Astrocyte (in vitro differentiated cells and primary cell): ENCODE data around the gene ATP9A. TPM values are rescaled to one million over a fixed set of nuclear protein-coding genes. Genes with fewer than 3 reads are reported as not detected.

ENCODE experiments used
- DNase-seq: peaks from one replicate; pipeline ENCODE4 v3.0.0-alpha.2; 2010; ENCODE audit warnings: low read depth
- FAIRE-seq: peaks from 2 replicates; lab custom pipeline; 2011; peaks lifted over from hg19 to GRCh38; lab: Jason Lieb, UNC
- H2AFZ ChIP-seq: 2 replicates; pipeline ENCODE4 v1.6.0; 2012; ENCODE audit warnings: low read depth, low read length, inconsistent platforms
- H3K27ac ChIP-seq: 2 replicates; pipeline ENCODE4 v1.5.1; 2011; ENCODE audit warnings: low read depth, low read length, inconsistent platforms
- H3K27me3 ChIP-seq: 2 replicates; pipeline ENCODE4 v1.6.0; 2011; ENCODE audit warnings: low read length, inconsistent platforms; ENCODE audit not compliant: insufficient read depth
- H3K36me3 ChIP-seq: 2 replicates; pipeline ENCODE4 v1.5.1; 2011; ENCODE audit warnings: low read length, inconsistent platforms; ENCODE audit not compliant: insufficient read depth
- H3K4me1 ChIP-seq: 2 replicates; pipeline ENCODE4 v1.5.1; 2011; ENCODE audit warnings: low read length, inconsistent platforms; ENCODE audit not compliant: insufficient read depth
- H3K4me2 ChIP-seq: 2 replicates; pipeline ENCODE4 v1.6.0; 2012; ENCODE audit warnings: low read length, inconsistent platforms
- H3K4me3 ChIP-seq: 2 replicates; pipeline ENCODE4 v1.5.1; 2011; ENCODE audit warnings: low read depth, mild to moderate bottlenecking, low read length, inconsistent platforms; ENCODE audit not compliant: insufficient read depth
- H3K79me2 ChIP-seq: 2 replicates; pipeline ENCODE4 v1.6.0; 2012; ENCODE audit warnings: mild to moderate bottlenecking, low read length, inconsistent platforms; ENCODE audit not compliant: insufficient read depth
- H3K9ac ChIP-seq: 2 replicates; pipeline ENCODE4 v1.6.0; 2012; ENCODE audit warnings: mild to moderate bottlenecking, low read length, inconsistent platforms
- H3K9me3 ChIP-seq: 2 replicates; pipeline ENCODE4 v1.5.1; 2012; ENCODE audit warnings: low read depth, mild to moderate bottlenecking, low read length, inconsistent platforms; ENCODE audit not compliant: insufficient read depth
- H4K20me1 ChIP-seq: 2 replicates; pipeline ENCODE4 v1.6.0; 2012; ENCODE audit warnings: low read length, inconsistent platforms; ENCODE audit not compliant: insufficient read depth
- H3K27ac Mint-ChIP-seq: one replicate; pipeline ENCODE4 v1.8.0; 2021; ENCODE audit warnings: mild to moderate bottlenecking, mixed read lengths; ENCODE audit not compliant: unreplicated experiment
- H3K27me3 Mint-ChIP-seq: one replicate; pipeline ENCODE4 v1.8.0; 2021; ENCODE audit warnings: low read depth, mixed read lengths; ENCODE audit not compliant: unreplicated experiment
- H3K36me3 Mint-ChIP-seq: one replicate; pipeline ENCODE4 v1.8.0; 2021; ENCODE audit warnings: low read depth, mixed read lengths; ENCODE audit not compliant: unreplicated experiment
- H3K4me1 Mint-ChIP-seq: one replicate; pipeline ENCODE4 v1.8.0; 2021; ENCODE audit warnings: low read depth, mixed read lengths; ENCODE audit not compliant: unreplicated experiment
- H3K4me3 Mint-ChIP-seq: one replicate; pipeline ENCODE4 v1.8.0; 2021; ENCODE audit warnings: mild to moderate bottlenecking, moderate library complexity, mixed read lengths; ENCODE audit not compliant: unreplicated experiment
- H3K9me3 Mint-ChIP-seq: one replicate; pipeline ENCODE4 v1.8.0; 2021; ENCODE audit warnings: mild to moderate bottlenecking, mixed read lengths; ENCODE audit not compliant: unreplicated experiment
- CTCF ChIP-seq: IDR thresholded peaks from 2 replicates; pipeline ENCODE4 v1.5.1; 2011; ENCODE audit warnings: low read depth, mild to moderate bottlenecking, inconsistent platforms, low read length, moderate library complexity; ENCODE audit not compliant: insufficient read depth
- EZH2 ChIP-seq: IDR thresholded peaks from 2 replicates; pipeline ENCODE4 v1.6.1; 2012; ENCODE audit warnings: mild to moderate bottlenecking, low read length, inconsistent platforms; ENCODE audit not compliant: insufficient read depth
- total RNA-seq: library from RNA; stranded (reverse); gene quantifications from 2 replicates; pipeline ENCODE4 v1.2.1, GENCODE V29; 2021

ATP9A gene
- total RNA-seq, 1 donor from 2014 or later = 12.9 TPM

- Histone ChIP-seq H2AFZ (no peak overlapping the region), H3K36me3 (no peaks in the 10 kb centered on the region), H3K4me2 (no peak overlapping the region), H3K4me3 (no peak overlapping the region), H3K9ac (no peak overlapping the region), H3K79me2 (no peaks in the 10 kb centered on the region), H4K20me1 (no peaks in the 10 kb centered on the region), H3K27me3 (no peaks in the 10 kb centered on the region), H3K4me1 (no peaks in the 10 kb centered on the region), H3K27ac (no peak overlapping the region), H3K9me3 (no peaks in the 10 kb centered on the region)
- FAIRE-seq (no peak), DNase-seq (no peak)
- Mint-ChIP-seq H3K36me3 (peaks cover 24% of the 10 kb centered on the region), H3K4me1 (peaks cover 8% of the 10 kb centered on the region), H3K27ac (no peak overlapping the region), H3K9me3 (no peaks in the 10 kb centered on the region), H3K27me3 (no peaks in the 10 kb centered on the region), H3K4me3 (no peak overlapping the region)
- TF ChIP-seq EZH2 (no peak), CTCF (no peak)
Observed at GRCh38 chr20:51791626-51792025, 23.4 kb upstream of the ATP9A start.

- H3K4me1 Mint-ChIP-seq = peaks cover 3% of the 10 kb centered on the region
- TF ChIP-seq CTCF (no peak), EZH2 (no peak)
- H2AFZ ChIP-seq = no peak overlapping the region
- DNase-seq = no peak
- no peak overlapping the region for H3K4me3 ChIP-seq
- H3K27me3 ChIP-seq = no peaks in the 10 kb centered on the region
- no peaks in the 10 kb centered on the region for H3K4me1 ChIP-seq
- H3K9me3 ChIP-seq = no peaks in the 10 kb centered on the region
- H3K4me3 Mint-ChIP-seq = no peak overlapping the region
- no peak overlapping the region for H3K9ac ChIP-seq
- H3K79me2 ChIP-seq = no peaks in the 10 kb centered on the region
- no peaks in the 10 kb centered on the region for H3K9me3 Mint-ChIP-seq
- no peaks in the 10 kb centered on the region for H3K27me3 Mint-ChIP-seq
- FAIRE-seq = no peak
- H3K36me3 ChIP-seq = no peaks in the 10 kb centered on the region
- peaks cover 26% of the 10 kb centered on the region for H3K36me3 Mint-ChIP-seq
- no peak overlapping the region for H3K27ac Mint-ChIP-seq
- H3K4me2 ChIP-seq = no peak overlapping the region
- H3K27ac ChIP-seq = no peak overlapping the region
- no peaks in the 10 kb centered on the region for H4K20me1 ChIP-seq
Observed at GRCh38 chr20:51790256-51790655, 22.1 kb upstream of the ATP9A start.

DNA sequence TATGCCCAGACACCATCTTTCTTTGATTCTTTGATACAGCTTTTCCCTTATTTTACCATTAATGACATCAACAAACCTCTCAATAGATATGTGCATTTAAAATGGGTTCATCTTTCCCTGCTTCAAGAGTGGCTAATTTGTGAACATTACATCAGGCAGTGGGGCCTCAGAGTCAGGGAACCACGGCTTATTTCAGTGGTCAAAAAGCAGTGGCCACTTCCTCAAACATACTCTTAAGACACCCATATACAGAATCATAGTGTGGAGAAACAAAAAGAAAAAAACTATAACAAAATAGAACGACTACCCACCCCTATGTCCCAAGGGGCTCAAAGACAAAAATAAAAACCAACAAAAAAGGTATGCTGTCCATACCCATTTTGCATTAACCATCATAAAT lies 21.2 kb upstream of the ATP9A start:
- H3K9ac ChIP-seq = no peak overlapping the region
- H2AFZ ChIP-seq = no peak overlapping the region
- H3K27ac ChIP-seq = no peak overlapping the region
- no peaks in the 10 kb centered on the region for H3K9me3 ChIP-seq
- no peak for TF ChIP-seq CTCF
- no peak for TF ChIP-seq EZH2
- Mint-ChIP-seq H3K36me3 (peaks cover 26% of the 10 kb centered on the region), H3K27me3 (no peaks in the 10 kb centered on the region), H3K9me3 (no peaks in the 10 kb centered on the region), H3K4me3 (no peak overlapping the region), H3K27ac (no peak overlapping the region), H3K4me1 (peaks cover 3% of the 10 kb centered on the region)
- DNase-seq (no peak), FAIRE-seq (no peak)
- no peaks in the 10 kb centered on the region for H3K79me2 ChIP-seq
- no peaks in the 10 kb centered on the region for H4K20me1 ChIP-seq
- no peak overlapping the region for H3K4me2 ChIP-seq
- no peak overlapping the region for H3K4me3 ChIP-seq
- no peaks in the 10 kb centered on the region for H3K27me3 ChIP-seq
- H3K4me1 ChIP-seq = no peaks in the 10 kb centered on the region
- H3K36me3 ChIP-seq = no peaks in the 10 kb centered on the region
